WTC11 (cell line): Measurements from ENCODE around the gene CRB1. TPM values are rescaled to one million over a fixed set of nuclear protein-coding genes. Genes with fewer than 3 reads are reported as not detected.

Source experiments
- ATAC-seq: fragments of 200-7000 bp; cut with Tn5 transposase; 2 replicates; pipeline ENCODE4 v1.10.0; 2021; ENCODE audit warnings: mild to moderate bottlenecking, moderate library complexity
- CTCF ChIA-PET: fragments of 300-600 bp; sonication (Branson Sonifier 250); formaldehyde crosslinking; loops from one replicate; lab custom pipeline; 2021; ENCODE audit warnings: antibody characterized with exemption; lab: Charles Lee
- POLR2A ChIA-PET: fragments of 350-600 bp; sonication (Branson Sonifier 250); formaldehyde crosslinking; loops from one replicate; lab custom pipeline; 2021; ENCODE audit warnings: antibody characterized with exemption; lab: Charles Lee
- DNase-seq: peaks from one replicate; pipeline ENCODE4 v3.0.0; 2021; ENCODE audit warnings: low spot score
- H3K27ac Mint-ChIP-seq: 2 replicates; pipeline ENCODE4 v1.8.0; 2021; ENCODE audit warnings: mixed read lengths
- H3K27me3 Mint-ChIP-seq: 2 replicates; pipeline ENCODE4 v1.8.0; 2021; ENCODE audit warnings: low read depth, mild to moderate bottlenecking, moderate library complexity, mixed read lengths
- H3K36me3 Mint-ChIP-seq: 2 replicates; pipeline ENCODE4 v1.8.0; 2021; ENCODE audit warnings: mixed read lengths
- H3K4me1 Mint-ChIP-seq: 2 replicates; pipeline ENCODE4 v1.8.0; 2022; ENCODE audit warnings: mixed read lengths
- H3K4me3 Mint-ChIP-seq: 2 replicates; pipeline ENCODE4 v1.8.0; 2021; ENCODE audit warnings: mild to moderate bottlenecking, moderate library complexity, mixed read lengths
- H3K9me3 Mint-ChIP-seq: 2 replicates; pipeline ENCODE4 v1.8.0; 2021; ENCODE audit warnings: mixed read lengths
- AR ChIP-seq: fragments of 250-450 bp; sonication (Bioruptor Pico); IDR thresholded peaks from 2 replicates; pipeline ENCODE4 v1.9.0; 2021; ENCODE audit warnings: mild to moderate bottlenecking
- ATF1 ChIP-seq: sonication (generic); formaldehyde crosslinking; IDR thresholded peaks from 2 replicates; pipeline ENCODE4 v1.8.1; 2023; ENCODE audit warnings: mild to moderate bottlenecking, moderate library complexity, missing genetic modification reagents
- ATF6 ChIP-seq: sonication (generic); formaldehyde crosslinking; IDR thresholded peaks from 2 replicates; pipeline ENCODE4 v1.8.1; 2023; ENCODE audit warnings: mild to moderate bottlenecking, missing genetic modification reagents
- CDX4 ChIP-seq: fragments of 250-450 bp; sonication (Bioruptor Pico); IDR thresholded peaks from 2 replicates; pipeline ENCODE4 v1.9.0; 2021; ENCODE audit warnings: moderate library complexity, mild to moderate bottlenecking, inconsistent platforms, borderline replicate concordance
- CREB1 ChIP-seq: sonication (generic); formaldehyde crosslinking; IDR thresholded peaks from 2 replicates; pipeline ENCODE4 v1.8.0; 2023; ENCODE audit warnings: mild to moderate bottlenecking, missing genetic modification reagents
- FOXJ3 ChIP-seq: sonication (generic); formaldehyde crosslinking; IDR thresholded peaks from 2 replicates; pipeline ENCODE4 v1.9.0; 2021; ENCODE audit warnings: missing genetic modification reagents, mild to moderate bottlenecking, borderline replicate concordance
- FOXP4 ChIP-seq: sonication (generic); formaldehyde crosslinking; IDR thresholded peaks from 2 replicates; pipeline ENCODE4 v1.8.0; 2022; ENCODE audit warnings: mild to moderate bottlenecking, missing genetic modification reagents
- MAX ChIP-seq: sonication (generic); formaldehyde crosslinking; IDR thresholded peaks from 2 replicates; pipeline ENCODE4 v1.8.0; 2022; ENCODE audit warnings: mild to moderate bottlenecking, missing genetic modification reagents
- MYBL2 ChIP-seq: sonication (generic); formaldehyde crosslinking; IDR thresholded peaks from 2 replicates; pipeline ENCODE4 v1.8.1; 2023; ENCODE audit warnings: mild to moderate bottlenecking, moderate library complexity, missing genetic modification reagents
- NFE2L1 ChIP-seq: sonication (generic); formaldehyde crosslinking; IDR thresholded peaks from 2 replicates; pipeline ENCODE4 v1.8.1; 2023; ENCODE audit warnings: missing genetic modification reagents
- OVOL2 ChIP-seq: fragments of 250-450 bp; sonication (Bioruptor Pico); IDR thresholded peaks from 2 replicates; pipeline ENCODE4 v1.9.0; 2021; ENCODE audit warnings: mild to moderate bottlenecking, borderline replicate concordance
- SMAD3 ChIP-seq: sonication (generic); formaldehyde crosslinking; IDR thresholded peaks from 2 replicates; pipeline ENCODE4 v1.8.0; 2022; ENCODE audit warnings: missing genetic modification reagents, mild to moderate bottlenecking, borderline replicate concordance
- ZNF138 ChIP-seq: sonication (generic); formaldehyde crosslinking; conservative IDR thresholded peaks from 2 replicates; pipeline ENCODE4 v1.8.1; 2022; ENCODE audit warnings: mild to moderate bottlenecking, moderate library complexity, missing genetic modification reagents
- ZNF263 ChIP-seq: sonication (generic); formaldehyde crosslinking; IDR thresholded peaks from 2 replicates; pipeline ENCODE4 v1.8.1; 2022; ENCODE audit warnings: low read depth, mild to moderate bottlenecking, moderate library complexity, missing genetic modification reagents
- ZNF317 ChIP-seq: sonication (generic); formaldehyde crosslinking; IDR thresholded peaks from 2 replicates; pipeline ENCODE4 v1.8.1; 2023; ENCODE audit warnings: low read depth, mild to moderate bottlenecking, moderate library complexity, missing genetic modification reagents, borderline replicate concordance
- ZNF425 ChIP-seq: fragments of 250-450 bp; sonication (Bioruptor Pico); conservative IDR thresholded peaks from 2 replicates; pipeline ENCODE4 v1.9.0; 2021; ENCODE audit warnings: mild to moderate bottlenecking
- ZNF532 ChIP-seq: fragments of 250-450 bp; sonication (Bioruptor Pico); IDR thresholded peaks from 2 replicates; pipeline ENCODE4 v1.9.0; 2021; ENCODE audit warnings: mild to moderate bottlenecking, borderline replicate concordance
- total RNA-seq: library from RNA; stranded (reverse); gene quantifications from 3 replicates; pipeline ENCODE4 v1.2.3, GENCODE V29; 2021
- TF ChIP-seq, protein P1 (sequence below): sonication (generic); formaldehyde crosslinking; IDR thresholded peaks from 2 replicates; pipeline ENCODE4 v1.8.1; 2023; ENCODE audit warnings: mild to moderate bottlenecking, missing genetic modification reagents, moderate library complexity

Gene CRB1
- total RNA-seq, 1 experiment from 2014 or later = 0.11 TPM

DNA sequence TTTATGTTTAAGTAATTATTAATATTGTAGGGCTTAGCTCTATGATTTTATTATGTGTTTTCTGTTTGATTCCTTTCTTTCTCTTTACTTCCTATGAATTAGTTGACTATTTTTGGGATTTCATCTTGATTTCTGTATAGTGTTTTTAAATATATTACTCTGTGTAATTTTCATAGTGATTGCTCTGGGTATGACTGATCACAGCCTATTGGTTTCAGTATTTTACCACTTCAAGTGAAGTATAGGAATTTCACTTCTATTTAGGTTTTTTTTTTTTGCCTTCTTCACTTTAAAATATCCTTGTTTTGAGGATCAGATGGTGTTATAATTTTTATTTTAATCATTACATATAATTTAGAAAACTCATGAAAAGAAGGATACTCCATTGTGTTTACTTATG is 94.8 kb downstream of the CRB1 start:
- TF ChIP-seq ZNF425 (CRISPR knock-in tag) (no peak), AR (CRISPR knock-in tag) (no peak), FOXP4 (no peak), OVOL2 (no peak), CDX4 (no peak), NFE2L1 (CRISPR knock-in tag) (no peak), ATF1 (CRISPR knock-in tag) (no peak), ATF6 (CRISPR knock-in tag) (no peak), FOXJ3 (CRISPR knock-in tag) (no peak), CREB1 (CRISPR knock-in tag) (no peak)
- TF ChIP-seq, protein P1, sequence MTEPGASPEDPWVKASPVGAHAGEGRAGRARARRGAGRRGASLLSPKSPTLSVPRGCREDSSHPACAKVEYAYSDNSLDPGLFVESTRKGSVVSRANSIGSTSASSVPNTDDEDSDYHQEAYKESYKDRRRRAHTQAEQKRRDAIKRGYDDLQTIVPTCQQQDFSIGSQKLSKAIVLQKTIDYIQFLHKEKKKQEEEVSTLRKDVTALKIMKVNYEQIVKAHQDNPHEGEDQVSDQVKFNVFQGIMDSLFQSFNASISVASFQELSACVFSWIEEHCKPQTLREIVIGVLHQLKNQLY (CRISPR knock-in tag) = no peak
- Mint-ChIP-seq H3K27ac (no peak overlapping the region), H3K4me3 (no peak overlapping the region), H3K9me3 (no peaks in the 10 kb centered on the region), H3K4me1 (no peaks in the 10 kb centered on the region; the same call in 1 of the 2 replicates), H3K36me3 (no peaks in the 10 kb centered on the region), H3K27me3 (no peaks in the 10 kb centered on the region)
- POLR2A ChIA-PET = no interaction called here
- no peak for ATAC-seq
- CTCF ChIA-PET = no interaction called here
- no peak for DNase-seq

DNA sequence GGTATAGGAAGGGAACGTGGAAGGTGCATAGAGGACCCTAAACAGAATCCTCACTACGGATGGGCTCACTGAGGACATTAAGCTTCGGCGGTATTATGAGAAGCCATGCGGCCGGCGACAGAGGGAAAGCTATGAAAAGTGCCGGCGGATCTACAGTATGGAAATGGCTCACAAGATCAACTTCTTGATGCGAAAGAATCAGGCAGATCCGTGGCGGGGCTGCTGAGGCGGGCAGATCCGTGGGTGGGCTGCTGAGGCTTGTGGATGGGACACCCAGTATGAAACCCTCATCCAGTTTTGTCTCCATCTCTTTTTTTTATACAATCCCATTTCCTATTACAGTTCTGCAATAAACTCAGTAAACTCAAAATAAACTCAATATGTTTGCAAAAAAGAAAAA is 95.8 kb downstream of the CRB1 start:
- Mint-ChIP-seq H3K4me3 (no peak overlapping the region), H3K27me3 (no peaks in the 10 kb centered on the region), H3K4me1 (no peaks in the 10 kb centered on the region; the same call in 1 of the 2 replicates), H3K36me3 (no peaks in the 10 kb centered on the region), H3K27ac (no peak overlapping the region), H3K9me3 (no peaks in the 10 kb centered on the region)
- no peak for DNase-seq
- POLR2A ChIA-PET = no interaction called here
- ATAC-seq = no peak
- CTCF ChIA-PET = no interaction called here
- no peak for TF ChIP-seq ZNF263 (CRISPR knock-in tag)
- TF ChIP-seq ZNF138 (CRISPR knock-in tag) = no peak
- no peak for TF ChIP-seq SMAD3
- no peak for TF ChIP-seq MYBL2 (CRISPR knock-in tag)
- TF ChIP-seq FOXP4 = no peak
- no peak for TF ChIP-seq ZNF532 (CRISPR knock-in tag)
- TF ChIP-seq ZNF317 (CRISPR knock-in tag) = no peak
- TF ChIP-seq MAX (CRISPR knock-in tag) = no peak
